ENCODE data around the gene HIP1R. TPM values are rescaled to one million over a fixed set of nuclear protein-coding genes. Genes with fewer than 3 reads are reported as not detected.

HIP1R gene
- total RNA-seq, 1 donor, result 76.3 TPM

GRCh38 chr12:122840580-122841513 lies 5.6 kb downstream of the HIP1R start:
- no peak overlapping the region for H3K4me3 ChIP-seq (ENCODE audit: low read length)
- H3K27me3 ChIP-seq (ENCODE audit: insufficient read depth, low read length), result no peaks in the 10 kb centered on the region
- H3K4me1 ChIP-seq (ENCODE audit: insufficient read depth, low read length), result peaks cover 23% of the 10 kb centered on the region
- no peaks in the 10 kb centered on the region for H3K9me3 ChIP-seq (ENCODE audit: low read depth, low read length)

- no peaks in the 10 kb centered on the region for H3K9me3 ChIP-seq (ENCODE audit: low read depth, low read length)
- no peaks in the 10 kb centered on the region for H3K27me3 ChIP-seq (ENCODE audit: insufficient read depth, low read length)
- no peak overlapping the region for H3K4me3 ChIP-seq (ENCODE audit: low read length)
- peaks cover 14% of the 10 kb centered on the region for H3K4me1 ChIP-seq (ENCODE audit: insufficient read depth, low read length)
Measured at GRCh38 chr12:122841544-122842321, 6.5 kb downstream of the HIP1R start.

GRCh38 chr12:122842505-122843405 lies 7.5 kb downstream of the HIP1R start:
- Histone ChIP-seq H3K4me1 (ENCODE audit: insufficient read depth, low read length) (peaks cover 4% of the 10 kb centered on the region), H3K27me3 (ENCODE audit: insufficient read depth, low read length) (no peaks in the 10 kb centered on the region), H3K4me3 (ENCODE audit: low read length) (no peak overlapping the region), H3K9me3 (ENCODE audit: low read depth, low read length) (no peaks in the 10 kb centered on the region)

- Histone ChIP-seq H3K27me3 (ENCODE audit: insufficient read depth, low read length) (no peaks in the 10 kb centered on the region), H3K4me1 (ENCODE audit: insufficient read depth, low read length) (no peaks in the 10 kb centered on the region)
Measured at GRCh38 chr12:122843455-122843854, 8.2 kb downstream of the HIP1R start.

GRCh38 chr12:122844366-122844971 lies 9.2 kb downstream of the HIP1R start:
- Histone ChIP-seq H3K4me1 (ENCODE audit: insufficient read depth, low read length) (no peaks in the 10 kb centered on the region), H3K27me3 (ENCODE audit: insufficient read depth, low read length) (no peaks in the 10 kb centered on the region), H3K4me3 (ENCODE audit: low read length) (no peak overlapping the region), H3K9me3 (ENCODE audit: low read depth, low read length) (no peaks in the 10 kb centered on the region)

More at GRCh38 chr12:122843455-122843854, 8.2 kb downstream of the HIP1R start:
- no peaks in the 10 kb centered on the region for H3K9me3 ChIP-seq (ENCODE audit: low read depth, low read length)
- H3K4me3 ChIP-seq (ENCODE audit: low read length), result no peak overlapping the region

- Histone ChIP-seq H3K9me3 (ENCODE audit: low read depth, low read length) (no peaks in the 10 kb centered on the region), H3K4me3 (ENCODE audit: low read length) (no peak overlapping the region), H3K27me3 (ENCODE audit: insufficient read depth, low read length) (no peaks in the 10 kb centered on the region), H3K4me1 (ENCODE audit: insufficient read depth, low read length) (no peaks in the 10 kb centered on the region)
Measured at GRCh38 chr12:122845041-122845864, 10.0 kb downstream of the HIP1R start.

- Histone ChIP-seq H3K4me1 (ENCODE audit: insufficient read depth, low read length) (no peaks in the 10 kb centered on the region), H3K9me3 (ENCODE audit: low read depth, low read length) (no peaks in the 10 kb centered on the region), H3K4me3 (ENCODE audit: low read length) (no peak overlapping the region), H3K27me3 (ENCODE audit: insufficient read depth, low read length) (no peaks in the 10 kb centered on the region)
Measured at GRCh38 chr12:122845865-122846621, 10.8 kb downstream of the HIP1R start.

GRCh38 chr12:122846622-122847515 lies 11.6 kb downstream of the HIP1R start:
- Histone ChIP-seq H3K4me1 (ENCODE audit: insufficient read depth, low read length) (no peaks in the 10 kb centered on the region), H3K9me3 (ENCODE audit: low read depth, low read length) (no peaks in the 10 kb centered on the region), H3K27me3 (ENCODE audit: insufficient read depth, low read length) (no peaks in the 10 kb centered on the region), H3K4me3 (ENCODE audit: low read length) (no peak overlapping the region)

- no peak overlapping the region for H3K4me3 ChIP-seq (ENCODE audit: low read length)
- no peaks in the 10 kb centered on the region for H3K4me1 ChIP-seq (ENCODE audit: insufficient read depth, low read length)
- H3K9me3 ChIP-seq (ENCODE audit: low read depth, low read length), result no peaks in the 10 kb centered on the region
- H3K27me3 ChIP-seq (ENCODE audit: insufficient read depth, low read length), result no peaks in the 10 kb centered on the region
Measured at GRCh38 chr12:122847516-122847836, 12.2 kb downstream of the HIP1R start.

- Histone ChIP-seq H3K4me1 (ENCODE audit: insufficient read depth, low read length) (no peaks in the 10 kb centered on the region), H3K9me3 (ENCODE audit: low read depth, low read length) (no peaks in the 10 kb centered on the region), H3K4me3 (ENCODE audit: low read length) (no peak overlapping the region)
Measured at GRCh38 chr12:122847921-122848421, 12.7 kb downstream of the HIP1R start.

GRCh38 chr12:122848471-122849351 lies 13.5 kb downstream of the HIP1R start:
- H3K4me3 ChIP-seq (ENCODE audit: low read length), result no peak overlapping the region
- no peaks in the 10 kb centered on the region for H3K9me3 ChIP-seq (ENCODE audit: low read depth, low read length)
- H3K27me3 ChIP-seq (ENCODE audit: insufficient read depth, low read length), result no peaks in the 10 kb centered on the region
- H3K4me1 ChIP-seq (ENCODE audit: insufficient read depth, low read length), result no peaks in the 10 kb centered on the region

More at GRCh38 chr12:122847921-122848421, 12.7 kb downstream of the HIP1R start:
- no peaks in the 10 kb centered on the region for H3K27me3 ChIP-seq (ENCODE audit: insufficient read depth, low read length)
